Measurements from ENCODE around the gene EIF3D. TPM values are rescaled to one million over a fixed set of nuclear protein-coding genes. Genes with fewer than 3 reads are reported as not detected.
"Not testable (repeated sequence)": the region's sequence is repeated elsewhere in the genome, so short reads cannot be mapped to it uniquely, and the experiment has no call there.

EIF3D gene
- total RNA-seq, 1 donor from 2014 or later: 133 TPM

- DNase-seq (no peak), ATAC-seq (no peak)
- Histone ChIP-seq H3K27me3 (ENCODE audit: low read depth) (peaks cover 4% of the 10 kb centered on the region), H3K36me3 (no peaks in the 10 kb centered on the region), H3K27ac (no peak overlapping the region), H3K9me3 (no peaks in the 10 kb centered on the region), H3K4me1 (no peaks in the 10 kb centered on the region), H3K4me3 (no peak overlapping the region)
- TF ChIP-seq CTCF (IDR thresholded peaks at IDR 0.05): no peak
- intact Hi-C loops (cut with DNase I): no loop called here
Measured at GRCh38 chr22:36541831-36542411, 13.0 kb upstream of the EIF3D start.

GRCh38 chr22:36540867-36541642 is 12.1 kb upstream of the EIF3D start:
- no peak overlapping the region for H3K27ac ChIP-seq
- H3K36me3 ChIP-seq: no peaks in the 10 kb centered on the region
- no peak for DNase-seq
- no peaks in the 10 kb centered on the region for H3K9me3 ChIP-seq
- no peaks in the 10 kb centered on the region for H3K4me1 ChIP-seq
- intact Hi-C loops (cut with DNase I): no loop called here
- peaks cover 4% of the 10 kb centered on the region for H3K27me3 ChIP-seq (ENCODE audit: low read depth)
- no peak for TF ChIP-seq CTCF (IDR thresholded peaks at IDR 0.05)
- H3K4me3 ChIP-seq: no peak overlapping the region
- ATAC-seq: no peak

- no peak for DNase-seq
- intact Hi-C loops (cut with DNase I): no loop called here
- TF ChIP-seq CTCF (IDR thresholded peaks at IDR 0.05): no peak
Measured at GRCh38 chr22:36538529-36538928, 9.6 kb upstream of the EIF3D start.

GRCh38 chr22:36536717-36537116 is 7.8 kb upstream of the EIF3D start:
- no peaks in the 10 kb centered on the region for H3K9me3 ChIP-seq
- no peak for TF ChIP-seq CTCF (IDR thresholded peaks at IDR 0.05)
- no peak overlapping the region for H3K4me3 ChIP-seq
- H3K4me1 ChIP-seq: no peaks in the 10 kb centered on the region
- no peak for DNase-seq
- H3K27me3 ChIP-seq (ENCODE audit: low read depth): peaks cover 4% of the 10 kb centered on the region
- no peaks in the 10 kb centered on the region for H3K36me3 ChIP-seq
- intact Hi-C loops (cut with DNase I): no loop called here
- ATAC-seq: no peak
- H3K27ac ChIP-seq: no peak overlapping the region

More at GRCh38 chr22:36538529-36538928, 9.6 kb upstream of the EIF3D start:
- Histone ChIP-seq H3K4me3 (no peak overlapping the region), H3K36me3 (no peaks in the 10 kb centered on the region), H3K27ac (no peak overlapping the region), H3K4me1 (no peaks in the 10 kb centered on the region), H3K27me3 (ENCODE audit: low read depth) (peaks cover 4% of the 10 kb centered on the region), H3K9me3 (no peaks in the 10 kb centered on the region)
- ATAC-seq: no peak

GRCh38 chr22:36533320-36533719 is 4.4 kb upstream of the EIF3D start:
- H3K4me3 ChIP-seq; DNase-seq; ATAC-seq; H3K9me3 ChIP-seq; H3K36me3 ChIP-seq; intact Hi-C loops (cut with DNase I); H3K27ac ChIP-seq; H3K27me3 ChIP-seq (ENCODE audit: low read depth); H3K4me1 ChIP-seq: not testable (repeated sequence)

GRCh38 chr22:36532466-36532865 is 3.5 kb upstream of the EIF3D start:
- Histone ChIP-seq H3K9me3 (no peaks in the 10 kb centered on the region), H3K36me3 (no peaks in the 10 kb centered on the region), H3K4me3 (no peak overlapping the region), H3K4me1 (peaks cover 14% of the 10 kb centered on the region), H3K27ac (no peak overlapping the region), H3K27me3 (ENCODE audit: low read depth) (peaks cover 2% of the 10 kb centered on the region)
- ATAC-seq: no peak
- TF ChIP-seq CTCF (IDR thresholded peaks at IDR 0.05): no peak
- no peak for DNase-seq
- intact Hi-C loops (cut with DNase I): no loop called here
